ENCODE data around the gene ASRGL1. TPM values are rescaled to one million over a fixed set of nuclear protein-coding genes. Genes with fewer than 3 reads are reported as not detected.
A peak's percentile ranks its signal among the peaks of the same experiment; 100 is the strongest.
"Not testable (repeated sequence)": the region's sequence is repeated elsewhere in the genome, so short reads cannot be mapped to it uniquely, and the experiment has no call there.

ASRGL1 gene
- polyA plus RNA-seq, 5 donors, result 1.9 to 3.3 (median 2.4) TPM

- no peak for DNase-seq
Observed at GRCh38 chr11:62352355-62353336, 15.4 kb downstream of the ASRGL1 start.

- DNase-seq, result peak in 1 of 2 donors; percentile 20
Observed at GRCh38 chr11:62353841-62354240, 16.6 kb downstream of the ASRGL1 start.

- no peak for DNase-seq
Observed at GRCh38 chr11:62358273-62358672, 21.0 kb downstream of the ASRGL1 start.

- DNase-seq, result no peak
Observed at GRCh38 chr11:62359475-62359874, 22.2 kb downstream of the ASRGL1 start.

GRCh38 chr11:62360685-62361084, 23.4 kb downstream of the ASRGL1 start:
- DNase-seq, result no peak

GRCh38 chr11:62368861-62369477, 31.7 kb downstream of the ASRGL1 start:
- not testable (repeated sequence) for DNase-seq

- no peak for DNase-seq
Observed at GRCh38 chr11:62370743-62371440, 33.6 kb downstream of the ASRGL1 start.

- DNase-seq, result no peak
Observed at GRCh38 chr11:62372871-62373270, 35.6 kb downstream of the ASRGL1 start.

GRCh38 chr11:62373464-62374119, 36.3 kb downstream of the ASRGL1 start:
- no peak for DNase-seq

- no peak for DNase-seq
Observed at GRCh38 chr11:62374801-62375200, 37.6 kb downstream of the ASRGL1 start.

- DNase-seq, result not testable (repeated sequence)
Observed at GRCh38 chr11:62378459-62379063, 41.3 kb downstream of the ASRGL1 start.

GRCh38 chr11:62379586-62379985, 42.3 kb downstream of the ASRGL1 start:
- DNase-seq, result not testable (repeated sequence)

- DNase-seq, result peak in 1 of 2 donors; percentile 68
Observed at GRCh38 chr11:62380821-62381245, 43.6 kb downstream of the ASRGL1 start.

- DNase-seq, result no peak
Observed at GRCh38 chr11:62383822-62384221, 46.6 kb downstream of the ASRGL1 start.

GRCh38 chr11:62386083-62386482, 48.8 kb downstream of the ASRGL1 start:
- not testable (repeated sequence) for DNase-seq

- DNase-seq, result no peak
Observed at GRCh38 chr11:62387381-62387780, 50.1 kb downstream of the ASRGL1 start.

GRCh38 chr11:62388999-62389398, 51.8 kb downstream of the ASRGL1 start:
- DNase-seq, result no peak

- DNase-seq, result no peak
Observed at GRCh38 chr11:62390237-62390636, 53.0 kb downstream of the ASRGL1 start.

GRCh38 chr11:62390722-62391121, 53.5 kb downstream of the ASRGL1 start:
- no peak for DNase-seq

- no peak for DNase-seq
Observed at GRCh38 chr11:62391642-62392425, 54.6 kb downstream of the ASRGL1 start.
